Hypothalamus (tissue), 51 donors: Measurements from ENCODE around the gene VPS13D.
"Not testable (repeated sequence)": the region's sequence is repeated elsewhere in the genome, so short reads cannot be mapped to it uniquely, and the experiment has no call there.

Source experiments
- DNase-seq, 51 donors: peaks; one replicate each; lab custom pipeline; 2025; lab: John Stamatoyannopoulos, UW

Gene VPS13D

GRCh38 chr1:12285496-12286143 lies 55.8 kb downstream of the VPS13D start:
- DNase-seq = no peak

GRCh38 chr1:12287869-12288268 lies 58.0 kb downstream of the VPS13D start:
- DNase-seq = no peak

GRCh38 chr1:12290828-12291227 lies 61.0 kb downstream of the VPS13D start:
- no peak for DNase-seq

GRCh38 chr1:12293416-12293815 lies 63.6 kb downstream of the VPS13D start:
- no peak for DNase-seq

- no peak for DNase-seq
These were observed 64.2 kb downstream of the VPS13D start for GRCh38 chr1:12294076-12294475.

GRCh38 chr1:12296016-12296415 lies 66.2 kb downstream of the VPS13D start:
- DNase-seq = no peak

GRCh38 chr1:12296623-12297022 lies 66.8 kb downstream of the VPS13D start:
- DNase-seq = no peak

GRCh38 chr1:12300706-12301105 lies 70.9 kb downstream of the VPS13D start:
- DNase-seq = no peak

- no peak for DNase-seq
These were observed 71.8 kb downstream of the VPS13D start for GRCh38 chr1:12301518-12302237.

- DNase-seq = no peak
These were observed 73.1 kb downstream of the VPS13D start for GRCh38 chr1:12302798-12303447.

- peak in 1 of 51 donors; percentile 30 for DNase-seq
These were observed 75.5 kb downstream of the VPS13D start for GRCh38 chr1:12305377-12305776.

GRCh38 chr1:12309783-12310742 lies 80.2 kb downstream of the VPS13D start:
- DNase-seq = peak in 1 of 51 donors; percentile 1

GRCh38 chr1:12314333-12314903 lies 84.6 kb downstream of the VPS13D start:
- no peak for DNase-seq

- DNase-seq = no peak
These were observed 85.3 kb downstream of the VPS13D start for GRCh38 chr1:12315146-12315545.

- no peak for DNase-seq
These were observed 86.5 kb downstream of the VPS13D start for GRCh38 chr1:12316331-12316730.

- DNase-seq = no peak
These were observed 90.7 kb downstream of the VPS13D start for GRCh38 chr1:12320486-12320885.

GRCh38 chr1:12324423-12324822 lies 94.6 kb downstream of the VPS13D start:
- DNase-seq = no peak

- DNase-seq = not testable (repeated sequence)
These were observed 95.1 kb downstream of the VPS13D start for GRCh38 chr1:12324973-12325372.

- DNase-seq = no peak
These were observed 97.2 kb downstream of the VPS13D start for GRCh38 chr1:12326986-12327385.

GRCh38 chr1:12327566-12327965 lies 97.7 kb downstream of the VPS13D start:
- DNase-seq = no peak
